Testis (tissue), 3 donors: ENCODE results near the gene APOBEC2. TPM values are rescaled to one million over a fixed set of nuclear protein-coding genes. Genes with fewer than 3 reads are reported as not detected.

Experiments used
- DNase-seq: peaks from one replicate; pipeline ENCODE4 v3.0.0-alpha.2; 2019
- H3K27ac ChIP-seq, 2 donors: fragments of 200-600 bp; sonication (generic); one replicate each; pipeline ENCODE4 v1.5.1; 2019
- H3K27me3 ChIP-seq: fragments of 200-600 bp; sonication (generic); one replicate; pipeline ENCODE4 v1.5.1; 2019
- H3K36me3 ChIP-seq: fragments of 200-600 bp; sonication (generic); one replicate; pipeline ENCODE4 v1.5.1; 2017; ENCODE audit warnings: low read depth; ENCODE audit errors: missing control alignments
- H3K4me1 ChIP-seq: fragments of 200-600 bp; sonication (generic); one replicate; pipeline ENCODE4 v1.5.1; 2019
- H3K4me3 ChIP-seq, 2 donors: fragments of 200-600 bp; sonication (generic); one replicate each; pipeline ENCODE4 v1.5.1; 2017 to 2019
- H3K9me3 ChIP-seq: fragments of 200-600 bp; sonication (generic); one replicate; pipeline ENCODE4 v1.5.1; 2017
- POLR2A ChIP-seq: fragments of 450-650 bp; IDR thresholded peaks from one replicate; pipeline ENCODE4 v1.6.1; 2017; ENCODE audit warnings: antibody characterized with exemption, mild to moderate bottlenecking, moderate library complexity
- WGBS, 2 donors: methylation state at CpG; one replicate each; pipeline ENCODE4 v1.1.5; 2018; 5-methylcytosine and 5-hydroxymethylcytosine counted together
- intact Hi-C: fragments of 100-400 bp; cut with DNase I; formaldehyde crosslinking; loops from one replicate; pipeline ENCODE4 v1.15.1; 2023; ENCODE audit warnings: low total_unique reads
- polyA plus RNA-seq: library from polyadenylated mRNA; stranded (reverse); fragments of 350-450 nt; fragmentation: Illumina TruSeq; extraction: RNeasy Lipid Tissue Mini Kit (QIAGEN cat#74804); gene quantifications from one replicate; pipeline ENCODE4 v1.2.3, GENCODE V29; 2014; ENCODE audit warnings: low read depth, low replicate concordance; ENCODE audit not compliant: insufficient read depth
- total RNA-seq, 2 donors: library from RNA; depleted of rRNA; stranded (reverse); fragments of >200 nt; gene quantifications; one replicate each; pipeline ENCODE4 v1.2.3, GENCODE V29; 2016
- TF ChIP-seq, protein P1 (sequence below), 3 experiments: fragments of 450-650 bp in 2 of 3; fragments of 200-600 bp in 1 of 3; sonication (generic) in 1 of 3; IDR thresholded peaks; one replicate each; pipeline ENCODE4 v1.5.1; 2016 to 2019; ENCODE audit warnings: antibody characterized with exemption in 3 of 3, mild to moderate bottlenecking in 2 of 3, moderate library complexity in 1 of 3

Gene APOBEC2
- total and polyA plus RNA-seq, 3 donors from 2014 or later: 0.87 to 8.5 (median 1.2) TPM

DNA sequence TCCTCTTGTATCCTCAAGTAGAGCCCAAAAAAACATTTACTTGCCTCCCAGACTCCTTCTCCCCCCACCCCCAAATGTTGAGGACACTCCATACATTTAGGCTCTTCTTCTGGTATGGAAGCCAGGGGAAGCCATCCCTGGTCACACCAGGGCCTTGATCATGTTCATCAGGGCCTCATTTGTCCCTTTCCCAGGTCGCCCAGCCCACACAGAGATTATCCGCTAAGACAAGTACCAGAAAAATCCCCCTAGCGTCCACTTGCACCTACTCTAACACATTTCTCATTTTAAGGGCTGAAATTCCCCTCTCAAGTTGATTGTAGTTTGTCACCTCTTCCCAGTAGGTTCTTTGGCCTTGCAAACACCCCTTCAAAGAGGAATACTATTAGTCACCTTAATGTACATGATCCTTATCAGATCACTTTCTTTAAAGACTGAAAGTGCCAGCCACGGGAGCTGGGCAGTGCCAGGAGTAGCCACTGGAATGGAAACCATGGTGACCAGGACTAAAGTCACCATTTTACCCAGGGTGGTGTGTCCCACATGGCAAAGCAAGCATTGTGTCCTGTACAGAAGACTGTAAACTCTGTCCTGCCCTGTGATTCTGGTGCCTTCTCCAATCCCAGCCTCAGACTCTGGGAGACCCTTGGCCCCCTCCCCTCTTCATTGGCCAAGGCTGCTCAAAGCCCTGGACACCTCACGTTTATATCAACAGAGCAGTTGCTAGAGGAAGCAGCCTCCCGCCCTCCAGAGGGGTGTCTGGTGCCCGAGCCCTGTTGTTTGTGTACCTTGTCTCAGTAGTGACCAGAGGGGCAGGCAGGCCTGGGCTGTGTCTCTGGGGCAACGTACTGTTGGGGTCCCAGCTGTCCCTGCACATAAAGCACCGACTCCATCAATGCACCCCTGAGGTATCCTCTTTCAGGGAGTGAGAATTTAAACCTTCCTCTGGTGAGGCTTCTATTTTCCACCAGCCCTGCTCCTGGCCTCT is 5.0 kb upstream of the APOBEC2 start:
- Histone ChIP-seq H3K27ac (no peak overlapping the region), H3K4me3 (no peak overlapping the region), H3K9me3 (no peaks in the 10 kb centered on the region), H3K27me3 (no peaks in the 10 kb centered on the region), H3K36me3 (no peaks in the 10 kb centered on the region), H3K4me1 (no peaks in the 10 kb centered on the region)
- intact Hi-C loops: loop anchor here (5.0 kb wide), 1 partner anchor 1066 kb away; no protein-coding TSS in a partner anchor
- WGBS, 2 donors: 76 to 89% methylated on average over 6 to 9 of the region's 9 CpGs
- DNase-seq: no peak
- no peak for TF ChIP-seq POLR2A
- TF ChIP-seq, protein P1, sequence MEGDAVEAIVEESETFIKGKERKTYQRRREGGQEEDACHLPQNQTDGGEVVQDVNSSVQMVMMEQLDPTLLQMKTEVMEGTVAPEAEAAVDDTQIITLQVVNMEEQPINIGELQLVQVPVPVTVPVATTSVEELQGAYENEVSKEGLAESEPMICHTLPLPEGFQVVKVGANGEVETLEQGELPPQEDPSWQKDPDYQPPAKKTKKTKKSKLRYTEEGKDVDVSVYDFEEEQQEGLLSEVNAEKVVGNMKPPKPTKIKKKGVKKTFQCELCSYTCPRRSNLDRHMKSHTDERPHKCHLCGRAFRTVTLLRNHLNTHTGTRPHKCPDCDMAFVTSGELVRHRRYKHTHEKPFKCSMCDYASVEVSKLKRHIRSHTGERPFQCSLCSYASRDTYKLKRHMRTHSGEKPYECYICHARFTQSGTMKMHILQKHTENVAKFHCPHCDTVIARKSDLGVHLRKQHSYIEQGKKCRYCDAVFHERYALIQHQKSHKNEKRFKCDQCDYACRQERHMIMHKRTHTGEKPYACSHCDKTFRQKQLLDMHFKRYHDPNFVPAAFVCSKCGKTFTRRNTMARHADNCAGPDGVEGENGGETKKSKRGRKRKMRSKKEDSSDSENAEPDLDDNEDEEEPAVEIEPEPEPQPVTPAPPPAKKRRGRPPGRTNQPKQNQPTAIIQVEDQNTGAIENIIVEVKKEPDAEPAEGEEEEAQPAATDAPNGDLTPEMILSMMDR (IDR thresholded peaks at IDR 0.05): no peak

DNA sequence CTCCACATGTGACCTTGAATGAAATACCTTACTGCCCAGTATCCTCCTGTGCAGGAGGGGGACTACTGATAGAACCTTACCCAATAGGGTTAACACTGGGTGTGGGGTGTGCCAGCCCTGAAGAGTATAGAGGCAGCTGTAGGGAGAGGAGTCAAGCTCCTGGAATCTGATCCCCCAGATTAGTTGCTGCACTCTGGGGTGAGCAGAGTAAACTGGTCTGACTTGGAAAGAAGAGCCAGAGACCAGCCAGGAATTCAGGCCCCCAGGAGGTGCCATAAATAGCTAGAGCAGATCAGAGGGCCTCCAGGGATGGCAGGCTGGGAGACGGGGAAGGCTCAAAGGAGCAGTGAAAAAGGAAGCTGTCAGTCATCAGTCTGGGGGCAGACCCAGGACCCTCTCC is 3.5 kb upstream of the APOBEC2 start:
- no peaks in the 10 kb centered on the region for H3K4me1 ChIP-seq
- no peaks in the 10 kb centered on the region for H3K27me3 ChIP-seq
- no peak overlapping the region for H3K27ac ChIP-seq
- WGBS, 2 donors: 85 to 100% methylated on average over 1 of the region's 1 CpG
- H3K9me3 ChIP-seq: no peaks in the 10 kb centered on the region
- no peak for DNase-seq
- no peak overlapping the region for H3K4me3 ChIP-seq
- TF ChIP-seq, protein P1 (IDR thresholded peaks at IDR 0.05): no peak
- no peak for TF ChIP-seq POLR2A
- intact Hi-C loops: loop anchor here (5.0 kb wide), 1 partner anchor 1067 kb away; no protein-coding TSS in a partner anchor
- no peaks in the 10 kb centered on the region for H3K36me3 ChIP-seq

DNA sequence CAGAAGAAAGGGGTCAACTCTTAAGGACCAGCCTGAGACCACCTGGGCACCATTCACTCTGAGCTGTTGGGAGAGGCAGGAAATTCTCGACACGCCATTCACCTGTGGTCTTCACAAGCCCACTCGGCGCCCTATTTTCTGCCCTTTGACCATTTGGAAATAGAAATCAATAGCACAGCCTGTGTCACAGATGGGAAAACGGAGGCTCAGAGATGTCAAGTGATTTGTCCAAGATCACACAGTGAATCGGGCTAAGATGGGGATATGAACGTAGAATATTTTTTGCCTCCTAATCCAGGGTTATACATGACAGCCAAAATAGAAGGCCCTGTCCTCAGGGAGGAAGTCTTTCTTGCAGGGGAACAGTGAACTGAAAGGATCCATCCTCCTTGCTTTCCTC is 3.0 kb upstream of the APOBEC2 start:
- H3K4me3 ChIP-seq: no peak overlapping the region
- 80 to 94% methylated on average over 7 of the region's 7 CpGs for WGBS, 2 donors
- H3K27ac ChIP-seq: no peak overlapping the region
- no peaks in the 10 kb centered on the region for H3K9me3 ChIP-seq
- H3K27me3 ChIP-seq: no peaks in the 10 kb centered on the region
- H3K36me3 ChIP-seq: no peaks in the 10 kb centered on the region
- no peaks in the 10 kb centered on the region for H3K4me1 ChIP-seq
- intact Hi-C loops: loop anchor here (5.0 kb wide), 1 partner anchor 1068 kb away; no protein-coding TSS in a partner anchor
- no peak for TF ChIP-seq POLR2A
- TF ChIP-seq, protein P1 (IDR thresholded peaks at IDR 0.05): no peak
- no peak for DNase-seq

DNA sequence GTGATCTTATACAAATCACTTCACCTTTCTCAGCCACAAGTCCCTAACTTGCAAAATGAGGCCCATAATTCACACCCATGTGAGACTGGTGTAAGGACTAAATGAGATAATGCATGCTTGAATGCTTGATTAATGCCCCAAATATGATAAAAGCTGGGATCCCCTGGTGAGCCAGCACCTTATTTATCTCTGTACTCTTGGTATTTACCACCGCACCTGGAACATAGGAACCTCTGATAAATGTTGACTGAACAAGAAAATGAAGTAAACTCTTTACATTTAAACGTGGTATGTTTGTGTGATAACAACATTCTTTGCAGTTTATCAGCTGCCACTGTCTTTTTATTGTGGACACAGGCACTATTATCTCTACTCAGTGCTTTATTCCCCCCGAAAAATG is 2.5 kb upstream of the APOBEC2 start:
- Histone ChIP-seq H3K36me3 (no peaks in the 10 kb centered on the region), H3K4me1 (no peaks in the 10 kb centered on the region), H3K27me3 (no peaks in the 10 kb centered on the region), H3K27ac (no peak overlapping the region), H3K4me3 (no peak overlapping the region), H3K9me3 (no peaks in the 10 kb centered on the region)
- 68 to 77% methylated on average over 3 of the region's 3 CpGs for WGBS, 2 donors
- no peak for TF ChIP-seq POLR2A
- TF ChIP-seq, protein P1 (IDR thresholded peaks at IDR 0.05): no peak
- intact Hi-C loops: no loop called here
- no peak for DNase-seq
